ENCODE measurements around the gene ANKRA2.
A peak's percentile ranks its signal among the peaks of the same experiment; 100 is the strongest.

Gene ANKRA2

GRCh38 chr5:73564675-73565074 lies 764 bp downstream of the ANKRA2 start:
- peak; percentile 8 for DNase-seq
- Histone ChIP-seq H3K9me2 (replicated peaks; ENCODE audit: insufficient read depth, low read length) (no peaks in the 10 kb centered on the region), H3K9ac (ENCODE audit: low read length) (peak overlapping the region; percentile 90), H3K4me1 (ENCODE audit: low read length) (peaks cover 9% of the 10 kb centered on the region), H3K4me3 (ENCODE audit: low read length) (peak overlapping the region; percentile 94), H3K27ac (ENCODE audit: low read length) (peak overlapping the region; percentile 77), H2AFZ (ENCODE audit: low read length) (peak overlapping the region; percentile 83), H3K9me3 (replicated peaks; ENCODE audit: insufficient read depth, low read length) (no peaks in the 10 kb centered on the region), H4K20me1 (ENCODE audit: insufficient read depth, low read length) (no peaks in the 10 kb centered on the region), H3K27me3 (replicated peaks; ENCODE audit: insufficient read depth, low read length) (no peaks in the 10 kb centered on the region), H3F3A (ENCODE audit: insufficient read depth, low read length) (no peaks in the 10 kb centered on the region), H3K4me2 (ENCODE audit: low read depth, low read length) (peak overlapping the region; percentile 81), H3K36me3 (replicated peaks; ENCODE audit: insufficient read depth, low read length) (no peaks in the 10 kb centered on the region; the same call in 1 of the 2 replicates), H3K79me2 (ENCODE audit: low read length) (peaks cover 61% of the 10 kb centered on the region)
- no peak for TF ChIP-seq EZH2phosphoT487 (IDR thresholded peaks at IDR 0.05; ENCODE audit: low read length)
- no peak for TF ChIP-seq CTCF (IDR thresholded peaks at IDR 0.05; ENCODE audit: low read length)
- no peak for TF ChIP-seq EZH2 (optimal IDR thresholded peaks at IDR 0.05; ENCODE audit: low read depth, low read length)

- Histone ChIP-seq H3F3A (ENCODE audit: insufficient read depth, low read length) (no peaks in the 10 kb centered on the region), H2AFZ (ENCODE audit: low read length) (no peak overlapping the region), H3K4me3 (ENCODE audit: low read length) (peak overlapping the region; percentile 94), H3K4me1 (ENCODE audit: low read length) (peaks cover 9% of the 10 kb centered on the region), H3K27me3 (replicated peaks; ENCODE audit: insufficient read depth, low read length) (no peaks in the 10 kb centered on the region), H3K9ac (ENCODE audit: low read length) (peak overlapping the region; percentile 90; the same call in 1 of the 2 replicates), H3K36me3 (replicated peaks; ENCODE audit: insufficient read depth, low read length) (no peaks in the 10 kb centered on the region), H3K27ac (ENCODE audit: low read length) (no peak overlapping the region), H4K20me1 (ENCODE audit: insufficient read depth, low read length) (no peaks in the 10 kb centered on the region), H3K9me3 (replicated peaks; ENCODE audit: insufficient read depth, low read length) (no peaks in the 10 kb centered on the region), H3K9me2 (replicated peaks; ENCODE audit: insufficient read depth, low read length) (no peaks in the 10 kb centered on the region), H3K4me2 (ENCODE audit: low read depth, low read length) (peak overlapping the region; percentile 81), H3K79me2 (ENCODE audit: low read length) (peaks cover 58% of the 10 kb centered on the region)
- no peak for DNase-seq
- TF ChIP-seq EZH2phosphoT487 (IDR thresholded peaks at IDR 0.05; ENCODE audit: low read length) (no peak), CTCF (IDR thresholded peaks at IDR 0.05; ENCODE audit: low read length) (no peak), EZH2 (optimal IDR thresholded peaks at IDR 0.05; ENCODE audit: low read depth, low read length) (no peak)
These were observed 1.4 kb downstream of the ANKRA2 start for GRCh38 chr5:73564018-73564417.

- no peak for TF ChIP-seq EZH2 (optimal IDR thresholded peaks at IDR 0.05; ENCODE audit: low read depth, low read length)
- TF ChIP-seq EZH2phosphoT487 (IDR thresholded peaks at IDR 0.05; ENCODE audit: low read length) = no peak
- TF ChIP-seq CTCF (IDR thresholded peaks at IDR 0.05; ENCODE audit: low read length) = no peak
- Histone ChIP-seq H3K9me2 (replicated peaks; ENCODE audit: insufficient read depth, low read length) (no peaks in the 10 kb centered on the region), H3F3A (ENCODE audit: insufficient read depth, low read length) (no peaks in the 10 kb centered on the region), H3K4me3 (ENCODE audit: low read length) (no peak overlapping the region), H4K20me1 (ENCODE audit: insufficient read depth, low read length) (no peaks in the 10 kb centered on the region), H3K27ac (ENCODE audit: low read length) (no peak overlapping the region), H3K9ac (ENCODE audit: low read length) (no peak overlapping the region), H3K4me2 (ENCODE audit: low read depth, low read length) (no peak overlapping the region), H3K4me1 (ENCODE audit: low read length) (peaks cover 2% of the 10 kb centered on the region; the same call in 1 of the 2 replicates), H3K27me3 (replicated peaks; ENCODE audit: insufficient read depth, low read length) (no peaks in the 10 kb centered on the region), H2AFZ (ENCODE audit: low read length) (no peak overlapping the region), H3K79me2 (ENCODE audit: low read length) (peaks cover 11% of the 10 kb centered on the region), H3K36me3 (replicated peaks; ENCODE audit: insufficient read depth, low read length) (0 out of 2 replicates have a peak, but pooled peaks cover 3% of the 10 kb centered on the region), H3K9me3 (replicated peaks; ENCODE audit: insufficient read depth, low read length) (no peaks in the 10 kb centered on the region)
- no peak for DNase-seq
These were observed 6.5 kb downstream of the ANKRA2 start for GRCh38 chr5:73558950-73559349.
